GM12891 (cell line): Measurements from ENCODE around the gene EML5.

Experiments used
- POLR2A ChIP-seq: IDR thresholded peaks from 2 replicates; pipeline ENCODE4 v1.6.1; 2011; ENCODE audit warnings: low read depth, low read length, control low read depth
- POLR2AphosphoS5 ChIP-seq: IDR thresholded peaks from 2 replicates; pipeline ENCODE4 v1.6.1; 2011; ENCODE audit warnings: low read depth, low read length, control low read depth
- POU2F2 ChIP-seq: IDR thresholded peaks from 2 replicates; pipeline ENCODE4 v1.6.1; 2011; ENCODE audit warnings: low read depth, mild to moderate bottlenecking, control low read depth, low read length, moderate library complexity
- TAF1 ChIP-seq: IDR thresholded peaks from 2 replicates; pipeline ENCODE4 v1.6.1; 2011; ENCODE audit warnings: low read depth, low read length, control low read depth

DNA sequence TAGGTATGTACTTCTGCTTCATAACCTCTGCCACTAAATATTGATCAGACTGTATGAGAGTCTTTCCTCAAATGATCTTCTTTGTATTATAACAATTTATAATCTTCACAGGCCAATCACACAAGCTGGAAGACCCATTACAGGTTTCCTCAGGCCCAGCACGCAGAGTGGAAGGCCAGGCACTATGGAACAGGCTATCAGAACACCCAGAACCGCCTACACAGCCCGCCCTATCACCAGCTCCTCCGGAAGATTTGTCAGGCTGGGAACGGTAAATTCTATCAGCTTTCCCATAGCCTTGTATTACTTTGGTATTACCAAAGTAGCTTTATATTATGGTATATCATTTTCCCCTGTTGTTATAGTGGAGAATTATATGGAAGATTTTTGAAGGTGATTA is 48.2 kb upstream of the EML5 start:
- TF ChIP-seq POLR2A = no peak
- no peak for TF ChIP-seq TAF1
- TF ChIP-seq POLR2AphosphoS5 = no peak
- TF ChIP-seq POU2F2 = no peak
